ENCODE measurements around the gene HOXA9.

The HOXA9 gene

DNA sequence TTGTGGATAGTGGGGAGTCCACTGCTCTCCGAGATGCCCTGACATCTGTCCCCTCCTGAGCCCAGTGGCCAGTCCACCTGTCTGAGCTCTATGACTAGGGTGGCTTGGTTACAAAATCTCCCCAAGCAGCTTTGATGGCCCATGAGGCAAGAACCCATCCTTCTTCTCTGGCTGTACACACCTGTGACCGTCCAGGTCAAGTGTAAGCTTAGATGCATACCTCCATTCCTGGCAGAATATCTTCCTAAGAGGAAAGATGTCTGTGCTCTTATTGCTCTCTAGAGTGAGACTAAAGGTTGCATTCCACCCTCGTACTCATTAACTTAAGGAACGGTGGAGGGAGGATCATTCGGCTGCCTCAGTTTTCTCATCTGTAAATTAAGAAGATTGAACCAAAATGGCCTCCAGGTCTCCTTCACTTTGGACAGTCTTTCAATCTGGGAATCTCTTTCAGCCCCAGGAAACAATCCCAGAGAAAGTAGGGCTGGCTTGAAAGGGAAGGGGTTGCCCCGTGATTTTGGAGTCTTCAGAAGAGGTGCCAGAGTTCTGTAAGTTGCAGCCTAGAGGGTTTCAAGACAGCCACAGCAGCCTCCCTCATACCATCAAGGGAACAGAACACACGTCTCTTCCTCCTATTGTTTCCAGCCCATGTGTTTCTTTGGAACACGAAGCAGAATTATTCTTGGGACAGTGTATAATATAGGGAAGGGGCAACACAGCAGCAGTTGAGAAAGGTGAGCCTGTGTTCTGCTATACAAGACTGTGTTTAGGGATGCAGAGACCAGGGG is 40.2 kb downstream of the HOXA9 start:
- DNase-seq: no peak

DNA sequence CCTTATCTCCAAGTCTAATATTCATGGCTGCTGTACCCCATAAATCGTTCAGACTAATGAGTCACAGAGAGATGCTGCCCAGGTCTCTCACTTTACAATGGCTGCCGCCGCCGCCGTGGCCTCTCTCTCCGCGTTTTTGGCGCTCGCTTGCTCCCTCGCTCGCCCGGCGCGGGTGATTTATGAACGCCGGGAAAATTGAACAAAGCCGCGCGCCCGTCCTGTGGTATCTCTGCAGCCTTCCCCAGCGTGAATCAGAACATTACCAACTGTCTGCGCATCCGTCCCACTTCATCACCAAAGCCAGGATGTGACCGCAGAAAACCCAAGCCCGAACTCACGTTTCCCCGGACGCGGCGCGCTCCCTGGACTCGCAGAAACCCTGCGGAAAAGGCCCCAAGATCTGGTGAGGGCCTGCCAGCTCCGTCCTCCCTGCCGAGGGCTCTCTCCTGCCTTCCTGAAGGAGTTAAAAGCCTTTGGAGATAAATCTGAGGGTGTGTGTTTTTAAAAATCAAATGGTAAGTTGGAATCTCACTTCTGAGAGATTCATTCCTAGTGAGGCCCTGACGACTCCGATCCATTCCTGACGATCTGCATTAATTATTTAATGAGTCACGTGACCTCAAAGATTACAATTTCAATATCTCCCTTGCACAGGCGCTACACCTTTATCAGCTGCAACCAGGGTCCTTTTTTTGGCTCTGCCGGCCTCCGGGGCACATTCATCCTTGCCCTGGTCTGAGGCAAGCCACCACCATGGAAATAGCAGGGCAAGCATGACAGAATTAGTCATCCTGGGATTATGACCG is 41.0 kb downstream of the HOXA9 start:
- DNase-seq: no peak

DNA sequence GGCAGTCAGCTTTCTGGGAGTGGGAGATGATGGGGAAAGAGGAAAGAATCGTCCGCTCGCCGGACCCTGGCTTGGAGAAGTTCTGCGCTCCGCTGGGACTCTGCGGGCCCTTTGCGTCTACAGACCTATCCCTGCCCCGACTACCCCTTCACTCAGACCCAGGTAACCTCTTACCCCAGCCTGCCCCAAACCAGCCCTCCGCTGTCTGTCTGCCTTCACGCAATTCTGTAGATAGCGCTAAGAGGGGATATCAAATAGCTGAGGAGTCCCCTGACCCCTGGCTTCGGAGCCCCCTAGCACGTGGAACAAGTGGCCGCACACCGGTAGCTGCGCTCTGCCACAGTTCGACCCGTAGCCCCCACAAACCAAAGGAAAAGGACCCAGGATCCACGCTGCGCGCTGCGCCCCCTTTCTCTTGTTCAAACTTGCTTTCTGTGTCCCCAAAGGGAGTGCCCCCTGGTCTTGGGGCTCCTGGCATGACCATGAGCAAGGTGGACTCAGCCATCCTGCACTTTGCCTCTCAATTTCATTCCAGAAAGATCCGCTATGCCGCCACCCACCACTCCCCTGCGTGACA is 41.8 kb downstream of the HOXA9 start:
- DNase-seq: no peak

DNA sequence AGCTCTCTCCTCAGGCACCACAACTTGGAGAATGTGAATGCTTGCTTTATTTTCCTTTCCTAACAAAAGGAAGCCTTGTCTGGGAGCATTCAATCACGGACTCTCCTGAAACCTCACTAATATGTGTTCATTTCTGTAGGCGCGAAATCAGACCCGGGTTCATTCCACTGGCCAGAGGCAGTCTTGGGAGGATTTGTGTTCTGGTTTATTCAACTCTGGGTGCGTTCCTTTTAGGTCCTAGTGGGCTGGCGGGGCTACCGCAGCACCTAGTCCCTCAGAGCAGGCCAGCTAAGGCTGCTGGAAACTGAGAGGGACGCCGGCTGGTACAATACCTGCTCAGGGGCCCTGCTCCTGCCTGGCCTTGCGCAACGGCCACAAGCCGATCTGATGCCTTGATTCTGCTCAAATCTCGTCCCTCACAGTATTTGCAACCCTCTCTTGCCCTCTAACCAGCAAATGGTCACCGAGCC is 42.3 kb downstream of the HOXA9 start:
- DNase-seq: no peak

DNA sequence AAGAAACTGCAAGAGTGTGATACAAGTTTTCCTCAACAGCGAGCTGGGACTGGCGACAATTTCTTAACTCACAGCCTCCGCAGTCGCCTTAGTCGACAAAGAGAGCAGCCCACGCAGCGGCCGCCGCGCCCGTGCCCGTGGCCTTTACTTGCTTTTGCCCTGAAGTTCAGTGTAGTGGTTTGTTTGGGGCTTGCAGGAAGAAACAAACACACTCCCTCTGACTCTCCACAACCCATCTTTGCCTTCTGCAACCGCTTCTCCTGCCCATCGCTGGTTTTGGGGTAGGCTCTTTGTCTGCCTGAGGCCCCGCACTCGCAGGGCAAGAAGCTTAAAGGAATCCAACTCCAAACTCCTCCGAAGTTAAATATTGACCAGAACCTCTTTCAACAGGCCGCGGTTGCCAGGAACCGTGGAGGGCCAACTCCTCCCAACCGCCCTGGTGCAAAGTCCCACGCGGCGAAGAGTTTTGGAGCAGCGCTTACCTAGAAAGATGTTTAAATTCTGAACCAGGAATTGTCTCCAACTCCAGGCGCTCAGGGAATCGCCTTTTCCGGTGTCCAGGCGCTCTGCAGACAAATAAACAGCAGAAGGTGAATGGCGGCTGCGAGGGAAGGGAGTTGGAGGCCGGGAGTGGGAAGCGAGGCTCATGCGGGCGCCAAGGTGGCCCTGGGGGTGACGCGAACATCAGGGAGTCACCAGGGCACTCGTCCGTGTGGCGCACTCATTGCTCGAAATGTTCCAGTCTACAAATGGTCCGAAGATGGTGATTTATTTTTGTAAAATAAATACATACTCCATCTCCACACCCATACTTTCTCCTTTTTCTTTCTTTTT is 43.0 kb downstream of the HOXA9 start:
- no peak for DNase-seq

DNA sequence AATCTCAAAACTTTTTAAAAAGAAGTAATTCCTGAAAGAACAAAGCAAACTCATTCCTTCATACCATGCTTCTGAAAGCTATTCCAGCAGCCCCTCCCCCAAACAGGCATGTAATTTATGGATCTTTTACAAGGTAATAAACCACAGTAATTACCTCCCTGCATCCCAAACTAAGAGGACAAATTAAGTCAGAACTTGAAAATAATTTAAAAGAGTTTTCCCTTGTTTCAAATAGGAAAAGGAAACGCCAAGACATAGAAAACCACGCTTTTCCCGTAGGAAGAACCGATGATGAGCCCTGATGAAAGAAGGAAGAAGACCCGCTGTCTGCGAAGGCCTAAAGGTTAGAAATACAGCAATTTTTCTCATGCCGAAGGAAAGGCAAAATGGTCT is 43.7 kb downstream of the HOXA9 start:
- no peak for DNase-seq

DNA sequence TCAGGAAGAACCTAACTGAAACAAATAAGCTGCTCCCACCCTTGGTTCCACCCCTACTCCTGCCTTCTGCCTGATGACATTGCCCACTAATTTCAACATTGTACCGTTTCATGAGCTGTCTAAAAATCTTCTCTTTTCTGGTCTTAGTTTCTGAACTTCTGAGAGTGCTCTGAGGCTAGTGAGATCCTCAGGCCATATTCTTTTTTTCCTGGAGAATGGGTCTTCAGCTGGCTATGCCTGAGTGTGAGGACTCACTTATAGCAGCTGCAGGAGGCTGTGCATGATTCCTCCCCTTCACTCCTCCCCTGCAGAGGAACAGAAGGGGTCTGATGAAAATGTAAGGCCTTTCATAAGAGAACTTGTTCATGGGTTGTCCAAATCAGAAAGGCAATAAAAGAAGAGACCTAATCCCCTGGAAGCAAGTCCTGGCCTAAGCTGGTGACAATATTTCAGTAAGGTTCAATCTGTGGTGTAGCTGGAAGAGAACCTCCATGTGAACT is 45.9 kb downstream of the HOXA9 start:
- no peak for DNase-seq

DNA sequence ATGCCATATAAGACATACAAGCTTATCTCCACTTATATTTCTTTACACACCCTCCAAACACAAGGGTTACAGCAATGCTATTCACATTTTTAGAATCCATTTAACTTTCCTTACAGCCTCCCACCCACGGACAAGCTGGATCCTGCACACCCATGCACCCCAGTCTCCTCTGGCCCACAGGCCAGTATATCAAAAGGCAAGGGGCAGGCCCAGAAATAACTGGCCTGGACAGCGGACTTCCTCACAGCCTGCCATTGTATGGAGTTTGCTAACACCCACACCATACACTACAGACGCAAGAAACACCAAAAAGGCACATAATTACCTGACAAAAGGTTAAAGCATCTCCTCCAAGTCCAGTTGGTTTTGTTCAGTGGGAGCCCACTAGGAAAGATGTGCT is 46.8 kb downstream of the HOXA9 start:
- DNase-seq: no peak

DNA sequence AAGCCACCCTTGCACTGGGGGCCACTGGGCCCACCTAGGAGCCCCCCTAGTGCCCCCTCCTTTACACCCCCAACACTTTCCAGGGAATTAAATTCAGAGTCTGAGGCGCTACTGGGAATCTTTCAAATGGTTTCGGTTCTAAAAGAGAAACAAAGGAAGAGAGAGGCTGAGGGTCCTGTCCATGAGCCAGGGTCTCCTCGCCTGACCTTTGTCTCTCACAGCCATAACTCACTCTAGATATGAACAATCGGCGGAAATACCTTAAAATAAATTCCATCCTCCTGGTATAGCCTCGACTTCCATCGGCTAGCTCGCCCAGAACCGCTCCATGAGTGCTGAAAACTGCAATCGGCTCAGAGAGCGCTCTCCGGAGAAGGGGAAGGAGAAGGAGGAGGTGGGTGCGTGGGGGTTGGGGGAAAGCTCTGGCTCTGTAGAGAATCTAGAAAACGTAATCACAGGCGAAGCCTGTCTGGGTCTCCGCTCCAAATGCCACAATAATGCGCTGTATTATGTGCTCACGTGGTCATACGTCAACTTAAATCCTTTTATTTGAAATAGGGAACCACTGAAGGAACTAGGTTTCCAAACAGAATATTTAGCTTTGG is 47.3 kb downstream of the HOXA9 start:
- DNase-seq: no peak

DNA sequence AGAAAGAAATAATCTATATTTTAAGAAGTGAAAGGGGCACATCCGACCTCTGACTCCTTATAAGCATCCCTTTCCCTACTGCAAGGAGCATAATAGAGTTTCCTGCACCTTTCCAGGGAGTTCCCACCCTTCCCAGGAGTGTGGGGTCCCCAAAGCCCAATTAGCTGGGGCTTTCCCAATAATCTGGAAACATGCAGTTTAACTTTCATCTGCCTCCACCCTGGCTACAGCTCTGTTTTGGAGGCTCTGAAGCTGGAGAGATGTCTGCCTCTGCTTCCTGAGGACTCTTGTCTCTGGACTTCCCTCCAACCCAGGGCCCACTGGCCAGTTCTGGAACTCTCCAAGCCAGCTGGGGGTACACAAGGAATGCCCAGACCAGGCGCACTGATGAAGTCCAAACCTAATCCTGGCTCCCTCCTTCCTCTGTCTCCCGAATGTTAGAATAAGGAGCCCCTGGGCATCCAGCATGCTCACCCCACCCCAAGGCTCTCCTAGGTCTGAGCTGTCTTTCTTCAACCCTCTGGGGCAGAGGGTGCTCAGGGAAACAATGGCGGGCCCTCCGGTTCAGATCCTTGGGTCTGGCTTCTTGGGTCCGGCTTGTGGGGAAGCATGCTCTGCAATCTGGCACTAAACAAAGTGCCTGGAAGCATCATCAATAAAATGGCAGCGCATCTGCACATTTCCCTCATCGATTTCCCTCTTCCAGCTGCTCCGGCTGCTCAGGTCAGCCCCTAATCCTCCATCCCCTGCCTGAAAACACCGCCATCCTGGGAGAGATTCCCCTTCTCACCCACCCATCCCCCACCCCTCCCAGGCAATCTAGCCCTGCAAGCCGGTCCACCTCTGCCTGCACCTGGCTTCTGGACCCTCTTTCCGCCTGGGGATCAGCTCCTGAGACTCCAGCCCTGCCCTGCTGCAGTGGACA is 48.1 kb downstream of the HOXA9 start:
- no peak for DNase-seq

DNA sequence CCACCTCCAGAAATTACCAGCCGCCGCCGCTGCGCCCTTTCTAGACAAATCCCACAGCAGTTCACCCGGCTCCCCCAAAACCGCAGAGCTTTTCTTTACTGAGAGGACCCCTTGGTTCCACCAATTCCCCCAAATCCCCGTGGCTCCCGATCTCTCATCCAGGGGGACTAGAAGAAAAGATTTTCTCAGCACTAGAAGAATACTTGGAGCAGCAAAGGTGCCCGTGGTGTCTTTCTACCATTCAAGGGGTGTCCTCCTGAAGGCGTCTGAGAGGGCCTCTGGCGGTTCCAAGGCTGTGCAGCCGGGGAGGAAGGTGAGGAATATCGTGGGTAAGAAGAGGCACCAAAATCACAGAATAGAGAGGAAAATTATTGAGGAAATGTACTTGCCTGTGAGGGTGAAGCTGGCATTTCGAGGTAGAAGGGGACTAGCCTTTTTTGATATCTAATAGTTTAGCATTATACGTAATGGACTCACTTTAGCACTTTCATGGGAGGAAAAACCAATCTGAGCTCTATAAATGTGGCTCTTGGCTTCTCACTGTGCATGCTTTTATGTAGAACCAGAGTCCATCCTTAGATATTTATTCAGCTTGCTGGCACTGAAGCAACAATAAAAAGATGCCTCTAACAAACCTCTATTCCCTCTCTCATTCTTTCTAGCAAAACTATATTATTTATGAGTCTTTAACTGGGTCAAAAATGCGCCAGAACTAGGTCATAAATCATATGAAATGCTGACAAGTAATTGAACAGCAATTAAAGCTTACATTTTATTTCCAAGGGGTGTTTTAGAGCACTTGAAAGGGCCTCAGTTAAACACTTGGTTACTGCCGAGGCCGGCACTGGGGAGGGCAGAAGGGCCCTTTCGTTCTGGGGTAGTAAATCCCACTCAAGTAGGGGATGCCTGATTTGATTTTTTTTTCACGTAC is 49.0 kb downstream of the HOXA9 start:
- DNase-seq: no peak

DNA sequence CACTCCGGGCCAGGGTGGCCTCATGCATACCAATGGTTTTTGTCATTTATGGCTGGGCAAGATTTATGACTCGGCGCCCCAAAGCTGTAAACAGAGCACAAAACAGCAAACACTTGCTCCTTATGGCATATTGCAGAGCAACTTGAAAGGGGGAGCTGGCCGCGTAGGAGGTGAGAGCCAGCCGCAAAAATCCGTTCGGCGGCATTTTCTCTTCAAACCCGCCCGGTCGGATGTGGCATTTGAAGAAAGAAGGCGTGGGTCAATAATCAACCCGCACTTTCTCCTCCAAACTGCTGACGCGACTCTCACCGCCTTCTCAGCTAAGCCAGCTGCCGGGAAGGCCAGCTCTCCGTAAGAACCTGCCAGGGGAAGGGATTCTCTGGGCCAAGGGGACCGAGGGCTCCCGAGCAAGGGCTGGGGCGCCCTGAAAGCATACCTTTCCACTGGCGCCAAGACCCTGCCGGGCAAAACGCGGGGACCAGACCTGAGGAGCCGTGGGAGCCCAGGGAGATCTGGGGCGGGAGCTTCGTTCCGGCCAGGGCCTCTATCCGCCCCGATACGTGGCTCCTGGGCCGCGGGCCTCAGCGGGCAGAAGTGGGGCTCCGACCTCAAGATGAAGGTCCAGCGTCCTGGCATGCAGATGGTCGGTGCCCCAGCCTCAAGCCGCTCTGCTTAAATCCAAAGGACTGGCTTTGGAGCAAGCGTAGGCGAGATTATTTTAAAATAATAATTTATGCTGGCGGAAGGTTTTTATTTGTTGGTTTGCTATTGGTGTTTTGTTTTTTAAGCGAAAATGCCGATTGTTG is 49.9 kb downstream of the HOXA9 start:
- DNase-seq: no peak

DNA sequence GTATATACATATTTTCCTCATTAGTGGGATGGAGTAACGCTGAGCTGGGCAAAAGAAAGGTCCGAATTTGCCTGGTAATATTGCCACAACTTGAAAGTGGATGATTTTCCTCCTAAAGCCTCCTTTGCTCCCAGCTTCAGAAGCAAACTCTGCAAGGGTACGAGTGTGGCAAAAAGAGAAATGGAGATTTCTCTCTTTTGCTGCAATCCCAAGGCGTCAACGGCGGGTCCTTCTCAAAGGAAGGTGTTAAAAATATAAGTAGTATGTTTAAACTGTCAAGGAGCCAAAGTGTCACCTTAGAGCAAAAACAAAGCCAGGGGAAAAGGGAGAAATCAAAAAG is 50.5 kb downstream of the HOXA9 start:
- no peak for DNase-seq

DNA sequence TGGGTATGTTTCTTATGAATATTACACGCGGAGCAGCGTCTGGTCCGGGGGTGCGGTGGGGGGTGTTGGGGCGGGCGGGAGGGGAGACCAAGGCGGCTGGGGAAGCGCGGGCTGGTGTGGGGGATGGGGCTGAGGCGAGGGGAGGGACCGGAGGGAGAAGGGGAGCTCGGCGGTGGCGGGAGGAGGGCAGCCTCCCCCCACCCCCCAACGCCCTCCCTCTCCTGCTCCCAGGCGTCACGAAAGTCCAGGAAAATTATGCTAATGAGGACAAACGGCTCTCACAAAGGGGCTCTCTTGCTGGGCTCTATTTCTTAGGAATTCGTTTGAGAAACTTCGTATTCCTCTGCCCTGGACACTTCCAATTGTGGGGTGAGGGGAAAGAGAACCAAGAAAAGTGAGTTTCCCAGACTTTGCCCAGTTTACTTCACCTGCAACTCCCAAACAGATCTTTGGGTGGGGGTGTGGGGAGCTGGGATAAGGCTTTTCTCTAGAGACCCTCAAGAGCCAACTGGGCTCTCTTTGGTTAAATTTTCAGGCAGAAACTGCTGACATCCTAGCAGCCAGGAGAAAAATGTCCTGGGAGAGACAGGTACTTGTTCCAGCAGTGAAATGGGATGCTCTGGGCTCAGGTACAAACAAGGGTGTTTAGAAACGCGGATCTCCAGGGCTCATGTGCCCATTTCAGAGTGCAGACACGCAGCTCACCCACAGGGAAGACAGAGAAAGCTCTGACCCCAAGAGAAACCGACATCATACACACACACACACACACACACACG is 51.2 kb downstream of the HOXA9 start:
- no peak for DNase-seq

DNA sequence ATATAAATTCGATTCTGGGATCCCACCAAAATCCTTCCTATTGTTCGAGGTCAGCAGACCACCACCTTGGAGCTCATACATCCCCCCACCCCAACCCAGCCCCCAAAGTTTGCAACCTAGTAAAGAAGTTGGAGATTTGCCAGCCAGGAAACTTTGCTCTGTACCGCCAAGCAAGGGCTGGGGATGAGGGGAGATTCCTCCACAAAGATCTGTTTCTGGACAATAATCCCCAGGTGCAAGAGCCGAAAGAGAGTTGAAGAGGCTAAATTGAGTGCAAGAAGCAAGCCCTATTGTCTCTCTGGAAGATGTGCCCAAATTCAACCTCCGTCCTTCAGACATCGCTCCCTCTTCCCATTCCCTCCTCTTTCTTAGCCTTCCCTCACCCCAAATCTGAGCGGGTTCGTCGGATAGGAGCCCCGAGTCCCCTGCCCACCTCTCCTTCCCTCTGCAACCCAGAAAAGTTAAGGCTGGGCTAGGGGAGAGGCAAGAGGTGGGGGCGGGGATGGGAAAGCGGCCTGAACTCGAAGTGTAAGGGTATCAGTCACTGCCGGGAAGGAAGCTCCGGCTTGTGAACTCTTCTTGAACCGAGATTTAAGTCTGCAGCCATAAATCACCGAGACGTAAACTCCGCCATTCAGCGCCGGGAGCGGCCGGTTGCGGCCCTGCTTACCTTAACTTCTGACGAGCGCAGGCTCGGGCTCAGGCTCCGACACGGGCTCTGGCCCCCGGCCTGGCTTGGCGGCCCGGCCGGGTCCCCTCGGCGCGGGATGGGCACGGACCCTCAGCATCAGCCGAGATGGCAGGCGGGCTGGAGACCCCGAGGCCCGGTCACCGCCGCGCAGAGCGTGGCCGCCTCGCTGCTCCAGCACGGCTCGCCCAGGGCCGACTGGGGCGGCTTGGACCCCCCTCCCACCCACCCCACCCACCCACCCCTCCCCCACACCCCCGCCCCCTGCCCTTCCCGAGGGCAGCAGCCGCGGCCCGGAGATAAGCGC is 52.1 kb downstream of the HOXA9 start:
- no peak for DNase-seq
